Astrocyte of the spinal cord (primary cell): ENCODE results near the gene NRP2.

Experiments
- DNase-seq: peaks from one replicate; pipeline ENCODE4 v3.0.0; 2011; ENCODE audit warnings: low read depth, low spot score
- H3K4me3 ChIP-seq: 2 replicates; pipeline ENCODE4 v1.5.1; 2011; ENCODE audit warnings: low read depth, mild to moderate bottlenecking, low read length, moderate library complexity
- in situ Hi-C: cut with HindIII; loops from 2 replicates; pipeline ENCODE4 v1.10.0; 2017; ENCODE audit warnings: low sequenced_read_pairs
- TF ChIP-seq, protein P1 (sequence below): IDR thresholded peaks from 2 replicates; pipeline ENCODE4 v1.5.1; 2012; ENCODE audit warnings: low read depth, mild to moderate bottlenecking, low read length, inconsistent platforms

Gene NRP2

DNA sequence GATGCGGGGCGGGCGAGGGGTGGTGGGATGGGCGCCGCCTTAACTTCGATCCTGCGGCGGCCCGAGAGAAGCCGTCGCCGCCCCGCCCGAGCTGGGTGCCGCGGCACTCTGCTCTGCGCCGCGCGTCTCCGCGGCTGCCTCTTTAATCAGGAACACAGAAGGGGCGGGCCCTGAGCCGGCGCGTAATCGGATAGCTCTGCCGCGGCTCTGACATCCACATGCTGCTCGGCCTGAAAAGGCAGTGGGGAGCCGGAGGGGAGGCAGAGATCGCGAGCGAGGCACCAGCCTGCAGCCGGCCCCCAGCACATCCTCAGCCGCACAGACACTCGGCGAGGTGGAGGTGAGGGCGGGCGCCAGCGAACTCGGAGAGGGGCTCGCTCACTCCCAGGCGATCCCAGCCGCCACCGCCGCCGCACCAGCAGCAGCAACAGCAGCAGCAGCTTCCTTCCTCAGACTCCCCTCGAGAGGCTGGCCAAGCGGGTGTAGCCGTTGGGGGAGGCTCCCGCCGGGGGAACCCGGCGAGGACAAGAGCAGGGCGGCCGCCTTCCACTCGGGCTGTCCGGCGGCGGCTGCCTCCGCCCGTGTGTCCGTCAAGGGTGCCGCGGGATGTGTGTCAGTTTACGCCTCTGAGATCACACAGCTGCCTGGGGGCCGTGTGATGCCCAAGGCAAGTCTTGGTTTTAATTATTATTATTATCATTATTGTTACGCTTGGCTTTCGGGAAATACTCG, at the start of gene NRP2:
TSS of gene NRP2 (plus strand) at position 263 of the 732 bp plus-strand sequence. CDS start 790 bp downstream, outside the sequence.
- peak; percentile 94 for DNase-seq
- TF ChIP-seq, protein P1, sequence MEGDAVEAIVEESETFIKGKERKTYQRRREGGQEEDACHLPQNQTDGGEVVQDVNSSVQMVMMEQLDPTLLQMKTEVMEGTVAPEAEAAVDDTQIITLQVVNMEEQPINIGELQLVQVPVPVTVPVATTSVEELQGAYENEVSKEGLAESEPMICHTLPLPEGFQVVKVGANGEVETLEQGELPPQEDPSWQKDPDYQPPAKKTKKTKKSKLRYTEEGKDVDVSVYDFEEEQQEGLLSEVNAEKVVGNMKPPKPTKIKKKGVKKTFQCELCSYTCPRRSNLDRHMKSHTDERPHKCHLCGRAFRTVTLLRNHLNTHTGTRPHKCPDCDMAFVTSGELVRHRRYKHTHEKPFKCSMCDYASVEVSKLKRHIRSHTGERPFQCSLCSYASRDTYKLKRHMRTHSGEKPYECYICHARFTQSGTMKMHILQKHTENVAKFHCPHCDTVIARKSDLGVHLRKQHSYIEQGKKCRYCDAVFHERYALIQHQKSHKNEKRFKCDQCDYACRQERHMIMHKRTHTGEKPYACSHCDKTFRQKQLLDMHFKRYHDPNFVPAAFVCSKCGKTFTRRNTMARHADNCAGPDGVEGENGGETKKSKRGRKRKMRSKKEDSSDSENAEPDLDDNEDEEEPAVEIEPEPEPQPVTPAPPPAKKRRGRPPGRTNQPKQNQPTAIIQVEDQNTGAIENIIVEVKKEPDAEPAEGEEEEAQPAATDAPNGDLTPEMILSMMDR: no peak
- H3K4me3 ChIP-seq: peak within 1 kb of the TSS; percentile 77
- in situ Hi-C loops: no loop called here

DNA sequence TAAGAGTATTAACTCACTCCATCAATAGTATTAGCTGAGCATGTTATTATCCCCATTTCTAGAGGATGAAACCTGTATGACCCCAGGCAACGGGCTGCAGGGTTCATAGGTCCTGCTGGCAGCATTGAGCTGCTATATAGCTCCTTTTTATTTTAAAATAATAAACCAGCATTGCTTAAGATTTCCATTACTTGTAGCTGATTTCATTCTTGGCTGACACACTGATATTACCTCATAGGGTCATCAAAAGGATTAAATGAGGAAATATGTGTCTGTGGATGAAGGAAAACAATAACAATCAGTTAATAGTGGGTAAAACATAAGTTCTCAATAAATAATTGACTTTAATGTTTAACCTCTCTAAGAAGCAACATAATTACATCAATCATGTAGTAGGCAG, 48.3 kb upstream of the NRP2 start:
- no peak for DNase-seq
- no peak overlapping the region for H3K4me3 ChIP-seq
- TF ChIP-seq, protein P1: no peak
- in situ Hi-C loops: no loop called here

- no peak overlapping the region for H3K4me3 ChIP-seq
- DNase-seq: no peak
- in situ Hi-C loops: no loop called here
- TF ChIP-seq, protein P1: no peak
Observed at GRCh38 chr2:205636549-205637319, 45.6 kb upstream of the NRP2 start.

DNA sequence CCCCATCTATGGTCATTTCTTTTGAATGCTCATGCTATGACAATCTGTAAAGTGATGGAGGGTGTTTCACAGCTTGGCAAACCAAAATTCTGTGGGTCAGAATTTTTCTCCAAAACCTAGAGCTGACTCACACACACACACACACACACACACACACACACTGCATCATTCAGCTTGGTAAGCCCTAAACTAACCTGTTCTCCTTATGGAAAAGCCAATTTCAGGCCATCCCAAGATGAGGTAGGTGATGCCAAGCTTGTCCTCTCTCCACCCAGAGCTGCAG, 45.0 kb upstream of the NRP2 start:
- no peak overlapping the region for H3K4me3 ChIP-seq
- in situ Hi-C loops: no loop called here
- no peak for DNase-seq
- TF ChIP-seq, protein P1: no peak

DNA sequence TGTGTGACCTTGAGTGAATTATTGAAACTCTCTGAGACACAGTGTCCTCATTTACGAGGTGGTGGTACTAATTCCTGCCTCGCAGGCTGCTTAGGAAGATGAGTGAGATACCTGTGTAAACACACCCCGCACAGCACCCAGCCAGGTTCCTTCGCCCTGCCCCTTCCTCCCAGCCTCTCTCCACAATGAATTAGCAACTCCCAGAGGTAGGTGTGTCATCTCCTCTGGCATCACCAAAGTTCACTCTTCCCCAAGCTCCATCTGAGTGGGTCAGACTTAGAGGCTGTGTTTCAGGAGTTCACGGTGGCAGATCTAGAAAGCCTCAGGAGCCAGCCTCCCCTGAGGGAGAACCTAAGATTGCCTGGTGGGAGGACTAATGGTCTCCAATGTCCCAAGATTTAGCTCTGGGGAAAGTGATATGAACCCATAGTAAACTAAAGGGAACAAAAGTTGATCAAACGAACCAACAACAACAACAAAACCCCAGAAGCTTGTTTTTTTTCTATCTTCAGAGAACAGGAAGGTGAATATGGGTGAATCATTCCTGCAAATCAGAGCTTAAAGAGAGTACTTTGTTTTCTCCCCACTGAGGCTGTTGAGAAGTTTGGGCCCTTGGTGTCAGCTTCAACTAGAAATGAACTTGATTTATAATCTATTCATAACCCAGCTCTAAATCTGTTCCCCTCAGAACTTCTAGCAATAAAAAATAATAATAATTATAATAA, 44.4 kb upstream of the NRP2 start:
- DNase-seq: no peak
- in situ Hi-C loops: no loop called here
- no peak overlapping the region for H3K4me3 ChIP-seq
- TF ChIP-seq, protein P1: no peak

GRCh38 chr2:205640716-205641115, 41.6 kb upstream of the NRP2 start:
- TF ChIP-seq, protein P1: no peak
- in situ Hi-C loops: no loop called here
- no peak overlapping the region for H3K4me3 ChIP-seq
- DNase-seq: no peak
